Neural progenitor cell (in vitro differentiated cells): ENCODE measurements around the gene RNH1.

Source experiments
- EZH2 ChIP-seq: fragments of 200-600 bp; sonication (generic); IDR thresholded peaks from 2 replicates; pipeline ENCODE4 v1.6.1; 2017; ENCODE audit warnings: antibody characterized with exemption, mild to moderate bottlenecking, moderate library complexity
- EZH2phosphoT487 ChIP-seq: fragments of 200-600 bp; sonication (generic); IDR thresholded peaks from 2 replicates; pipeline ENCODE4 v1.6.1; 2017; ENCODE audit warnings: antibody characterized with exemption
- TF ChIP-seq, protein P1 (sequence below): fragments of 200-600 bp; sonication (generic); IDR thresholded peaks from 2 replicates; pipeline ENCODE4 v1.5.1; 2017; ENCODE audit warnings: antibody characterized with exemption, mild to moderate bottlenecking

DNA sequence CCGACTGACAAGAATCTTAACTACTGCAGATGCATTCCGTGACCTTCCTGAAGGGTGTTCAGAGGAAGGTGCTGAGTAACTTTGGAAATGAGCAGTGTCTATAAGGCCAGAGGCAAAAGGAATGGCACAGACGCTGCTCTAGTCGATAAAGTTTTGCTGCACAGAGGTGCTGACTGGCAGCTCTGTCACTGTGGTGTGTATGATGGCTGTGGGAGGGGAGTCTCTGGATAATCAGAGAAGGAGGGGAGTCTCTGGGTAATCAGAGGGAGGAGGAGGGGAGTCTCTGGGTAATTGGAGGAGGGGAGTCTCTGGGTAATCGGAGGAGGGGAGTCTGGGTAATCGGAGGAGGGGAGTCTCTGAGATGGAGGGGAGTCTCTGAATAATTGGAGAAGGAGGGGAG is 38.5 kb downstream of the RNH1 start:
- TF ChIP-seq, protein P1, sequence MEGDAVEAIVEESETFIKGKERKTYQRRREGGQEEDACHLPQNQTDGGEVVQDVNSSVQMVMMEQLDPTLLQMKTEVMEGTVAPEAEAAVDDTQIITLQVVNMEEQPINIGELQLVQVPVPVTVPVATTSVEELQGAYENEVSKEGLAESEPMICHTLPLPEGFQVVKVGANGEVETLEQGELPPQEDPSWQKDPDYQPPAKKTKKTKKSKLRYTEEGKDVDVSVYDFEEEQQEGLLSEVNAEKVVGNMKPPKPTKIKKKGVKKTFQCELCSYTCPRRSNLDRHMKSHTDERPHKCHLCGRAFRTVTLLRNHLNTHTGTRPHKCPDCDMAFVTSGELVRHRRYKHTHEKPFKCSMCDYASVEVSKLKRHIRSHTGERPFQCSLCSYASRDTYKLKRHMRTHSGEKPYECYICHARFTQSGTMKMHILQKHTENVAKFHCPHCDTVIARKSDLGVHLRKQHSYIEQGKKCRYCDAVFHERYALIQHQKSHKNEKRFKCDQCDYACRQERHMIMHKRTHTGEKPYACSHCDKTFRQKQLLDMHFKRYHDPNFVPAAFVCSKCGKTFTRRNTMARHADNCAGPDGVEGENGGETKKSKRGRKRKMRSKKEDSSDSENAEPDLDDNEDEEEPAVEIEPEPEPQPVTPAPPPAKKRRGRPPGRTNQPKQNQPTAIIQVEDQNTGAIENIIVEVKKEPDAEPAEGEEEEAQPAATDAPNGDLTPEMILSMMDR = no peak
- TF ChIP-seq EZH2 = no peak
- no peak for TF ChIP-seq EZH2phosphoT487
